Naive thymus-derived CD4-positive, alpha-beta T cell (primary cell): ENCODE measurements around the gene HTR3D. TPM values are rescaled to one million over a fixed set of nuclear protein-coding genes. Genes with fewer than 3 reads are reported as not detected.
A peak's percentile ranks its signal among the peaks of the same experiment; 100 is the strongest.

ENCODE experiments used
- ATAC-seq: fragments of 150-1000 bp; cut with Tn5 transposase; 2 replicates; pipeline ENCODE4 v1.10.0; 2021; ENCODE audit warnings: mild to moderate bottlenecking, moderate library complexity
- CTCF ChIA-PET: fragments of 350-600 bp; sonication (Branson Sonifier 250); formaldehyde crosslinking; loops from one replicate; lab custom pipeline; 2021; ENCODE audit warnings: antibody characterized with exemption; lab: Charles Lee
- POLR2A ChIA-PET: fragments of 350-600 bp; sonication (Branson Sonifier 250); formaldehyde crosslinking; loops from one replicate; lab custom pipeline; 2021; ENCODE audit warnings: antibody characterized with exemption, inconsistent platforms; lab: Charles Lee
- DNase-seq, 9 donors: peaks; one replicate each; pipeline versions ENCODE4 v3.0.0 to v3.0.0-alpha.2; 2020 to 2022; ENCODE audit warnings: mixed read lengths in 1 of 9
- H3K27ac ChIP-seq: one replicate; pipeline ENCODE4 v1.7.0; 2013; ENCODE audit warnings: mild to moderate bottlenecking, low read depth, low read length, moderate library complexity
- H3K27me3 ChIP-seq, 2 donors: one replicate each; pipeline ENCODE4 v1.7.0; 2013; ENCODE audit warnings: low read length in 2 of 2, mild to moderate bottlenecking in 2 of 2, moderate library complexity in 2 of 2; ENCODE audit not compliant: control insufficient read depth in 2 of 2, insufficient read depth in 2 of 2
- H3K36me3 ChIP-seq, 3 experiments: 1 replicate in 2 of 3; 2 replicates in 1 of 3; pipeline ENCODE4 v1.7.0; 2013; ENCODE audit warnings: low read length in 3 of 3, mild to moderate bottlenecking in 3 of 3, moderate library complexity in 1 of 3; ENCODE audit not compliant: insufficient read depth in 3 of 3, control insufficient read depth in 2 of 3
- H3K4me1 ChIP-seq, 2 donors: one replicate each; pipeline ENCODE4 v1.7.0; 2013; ENCODE audit warnings: low read length in 2 of 2, mild to moderate bottlenecking in 2 of 2, moderate library complexity in 1 of 2; ENCODE audit not compliant: control insufficient read depth in 2 of 2, insufficient read depth in 2 of 2
- H3K4me3 ChIP-seq: 2 replicates; pipeline ENCODE4 v1.7.0; 2013; ENCODE audit warnings: mild to moderate bottlenecking, low read length
- H3K9me3 ChIP-seq, 3 experiments: 1 replicate in 2 of 3; 2 replicates in 1 of 3; pipeline ENCODE4 v1.7.0; 2013; ENCODE audit warnings: low read length in 3 of 3; ENCODE audit not compliant: control insufficient read depth in 2 of 3
- H3K27ac Mint-ChIP-seq, 9 donors: one replicate each; pipeline ENCODE4 v1.8.0; 2020 to 2022; ENCODE audit warnings: mixed read lengths in 9 of 9, mild to moderate bottlenecking in 8 of 9, moderate library complexity in 5 of 9, inconsistent platforms in 2 of 9
- H3K27me3 Mint-ChIP-seq, 5 donors: one replicate each; pipeline ENCODE4 v1.8.0; 2021 to 2022; ENCODE audit warnings: mixed read lengths in 5 of 5, mild to moderate bottlenecking in 1 of 5
- H3K36me3 Mint-ChIP-seq, 5 donors: one replicate each; pipeline ENCODE4 v1.8.0; 2020 to 2022; ENCODE audit warnings: mixed read lengths in 5 of 5, mild to moderate bottlenecking in 3 of 5, inconsistent platforms in 1 of 5
- H3K4me1 Mint-ChIP-seq, 7 donors: one replicate each; pipeline ENCODE4 v1.8.0; 2020 to 2022; ENCODE audit warnings: mixed read lengths in 7 of 7, mild to moderate bottlenecking in 3 of 7, inconsistent platforms in 1 of 7
- H3K4me3 Mint-ChIP-seq, 10 donors: one replicate each; pipeline ENCODE4 v1.8.0; 2020 to 2022; ENCODE audit warnings: mild to moderate bottlenecking in 10 of 10, mixed read lengths in 10 of 10, moderate library complexity in 6 of 10, inconsistent platforms in 2 of 10
- H3K9me3 Mint-ChIP-seq, 11 donors: one replicate each; pipeline ENCODE4 v1.8.0; 2020 to 2022; ENCODE audit warnings: mixed read lengths in 11 of 11, mild to moderate bottlenecking in 4 of 11, inconsistent platforms in 1 of 11, moderate library complexity in 1 of 11
- intact Hi-C, 2 donors: fragments of 100-400 bp; cut with micrococcal nuclease; formaldehyde crosslinking; loops; one replicate each; pipeline ENCODE4 v1.15.1; 2023
- polyA plus RNA-seq, 2 donors: library from polyadenylated mRNA; unstranded; fragments of 300-500 nt; fragmentation: Illumina TruSeq; gene quantifications; one replicate each; pipeline ENCODE4 v1.2.3, GENCODE V29; 2021
- total RNA-seq, 6 experiments: library from RNA in 5 of 6; stranded (reverse) in 5 of 6; gene quantifications; 1 replicate in 5 of 6; 2 replicates in 1 of 6; pipeline ENCODE4 v1.2.3 and lab custom pipeline; 2021 to 2026

The HTR3D gene
- total and polyA plus RNA-seq, 7 experiments from 2014 or later = not detected

DNA sequence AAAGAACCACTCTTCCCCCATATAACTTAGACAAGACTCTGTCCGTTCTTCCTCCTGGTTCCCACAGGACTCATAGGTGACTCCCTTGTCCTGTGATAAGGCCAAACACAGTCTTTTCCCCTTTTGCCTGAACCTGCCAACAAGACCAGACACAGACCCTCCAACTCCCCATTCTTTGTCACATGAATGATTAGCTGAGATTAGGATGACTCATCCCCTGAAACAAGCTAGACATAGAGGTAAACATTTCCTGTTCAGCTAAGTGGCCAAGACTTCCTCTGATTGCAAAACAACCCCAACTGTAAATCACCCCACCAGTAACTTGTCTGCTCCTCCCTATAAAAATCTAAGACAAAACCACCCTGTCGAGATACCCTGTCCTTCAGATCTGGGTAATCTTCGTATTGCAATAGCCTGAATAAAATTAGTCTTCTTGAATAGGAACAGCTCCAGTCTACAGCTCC lies 53.9 kb downstream of the HTR3D start:
- H3K9me3 ChIP-seq = no peaks in the 10 kb centered on the region
- peak overlapping the region in 4 of 9 donors; percentile 7 to 73 (median 37) for H3K27ac Mint-ChIP-seq
- no peak for DNase-seq
- H3K4me1 Mint-ChIP-seq = peaks cover 5 to 8% (median 7%) of the 10 kb centered on the region in 7 donors
- H3K4me3 ChIP-seq = no peak overlapping the region
- no peaks in the 10 kb centered on the region for H3K36me3 ChIP-seq
- no peak for ATAC-seq
- no peaks in the 10 kb centered on the region for H3K27me3 Mint-ChIP-seq
- no peaks in the 10 kb centered on the region for H3K27me3 ChIP-seq
- CTCF ChIA-PET = interaction anchor here (0.6 kb wide), 1 partner anchor 13 kb away, joined by 5 read pairs; no protein-coding TSS in a partner anchor
- no peaks in the 10 kb centered on the region for H3K4me1 ChIP-seq
- no peak overlapping the region for H3K27ac ChIP-seq
- POLR2A ChIA-PET = no interaction called here
- H3K4me3 Mint-ChIP-seq = peak overlapping the region in 1 of 10 donors; percentile 18
- H3K36me3 Mint-ChIP-seq = peaks cover 0 to 11% (median 5%) of the 10 kb centered on the region in 5 donors
- peaks cover 0 to 13% (median 6%) of the 10 kb centered on the region in 11 donors for H3K9me3 Mint-ChIP-seq
- intact Hi-C loops = loop anchor here in 1 of 2 donors (10.0 kb wide), 1 partner anchor 49 kb away; the partner anchor contains the start of gene EIF2B5

Other genes starting within 250 kb of the HTR3D start
- gene MAP6D1, start 206.2 kb upstream of the HTR3D start, total RNA-seq = 1 to 10 TPM in 3 of 5 experiments, under 1 TPM in 2; 0.81 to 2.9 (median 1.2) TPM
- gene MAP6D1, start 206.2 kb upstream of the HTR3D start, polyA plus RNA-seq = not detected
- gene PARL, start 146.9 kb upstream of the HTR3D start, total RNA-seq = 10 to 100 TPM; 41.6 to 50.4 (median 47.1) TPM
- 100 to 1,000 TPM; 123 to 130 TPM for gene PARL, start 146.9 kb upstream of the HTR3D start, polyA plus RNA-seq
- gene ABCC5, start 13.9 kb upstream of the HTR3D start, total RNA-seq = 10 to 100 TPM; 15.6 to 50.4 (median 25.5) TPM
- gene ABCC5, start 13.9 kb upstream of the HTR3D start, polyA plus RNA-seq = 10 to 100 TPM in 1 of 2 donors, 1 to 10 TPM in 1; 8.6 to 11.4 TPM
- not detected for gene HTR3C, start 21.3 kb downstream of the HTR3D start, total RNA-seq
- not detected for gene HTR3C, start 21.3 kb downstream of the HTR3D start, polyA plus RNA-seq
- gene HTR3E, start 65.3 kb downstream of the HTR3D start, total RNA-seq = not detected
- not detected for gene HTR3E, start 65.3 kb downstream of the HTR3D start, polyA plus RNA-seq
- gene EIF2B5, start 103.6 kb downstream of the HTR3D start, total RNA-seq = 10 to 100 TPM; 47.2 to 87.2 (median 67.7) TPM
- 10 to 100 TPM; 59.7 to 74.8 TPM for gene EIF2B5, start 103.6 kb downstream of the HTR3D start, polyA plus RNA-seq
- gene DVL3, start 123.6 kb downstream of the HTR3D start, total RNA-seq = 10 to 100 TPM; 32.0 to 45.3 (median 39.4) TPM
- gene DVL3, start 123.6 kb downstream of the HTR3D start, polyA plus RNA-seq = 1 to 10 TPM; 3.1 to 7.7 TPM
- 100 to 1,000 TPM; 111 to 217 (median 185) TPM for gene AP2M1, start 143.1 kb downstream of the HTR3D start, total RNA-seq
- gene AP2M1, start 143.1 kb downstream of the HTR3D start, polyA plus RNA-seq = 100 to 1,000 TPM; 217 to 261 TPM
- 100 to 1,000 TPM in 4 of 5 experiments, 10 to 100 TPM in 1; 79.3 to 153 (median 117) TPM for gene ABCF3, start 154.5 kb downstream of the HTR3D start, total RNA-seq
- 10 to 100 TPM; 47.0 to 73.5 TPM for gene ABCF3, start 154.5 kb downstream of the HTR3D start, polyA plus RNA-seq
- gene VWA5B2, start 197.8 kb downstream of the HTR3D start, total RNA-seq = not detected
- gene VWA5B2, start 197.8 kb downstream of the HTR3D start, polyA plus RNA-seq = not detected
- 10 to 100 TPM; 19.4 to 51.0 (median 39.1) TPM for gene ALG3, start 217.2 kb downstream of the HTR3D start, total RNA-seq
- gene ALG3, start 217.2 kb downstream of the HTR3D start, polyA plus RNA-seq = 10 to 100 TPM; 51.6 to 80.3 TPM
- 1 to 10 TPM in 4 of 5 experiments, under 1 TPM in 1; 0.27 to 6.6 (median 2.2) TPM for gene EEF1AKMT4, start 217.9 kb downstream of the HTR3D start, total RNA-seq
- 1 to 10 TPM; 2.4 to 4.4 TPM for gene EEF1AKMT4, start 217.9 kb downstream of the HTR3D start, polyA plus RNA-seq
- not detected for gene CAMK2N2, start 229.8 kb downstream of the HTR3D start, total RNA-seq
- gene CAMK2N2, start 229.8 kb downstream of the HTR3D start, polyA plus RNA-seq = not detected
- not detected for gene ECE2, start 244.3 kb downstream of the HTR3D start, total RNA-seq
- gene ECE2, start 244.3 kb downstream of the HTR3D start, polyA plus RNA-seq = not detected